A549 (cell line): ENCODE measurements around the gene WBP2. TPM values are rescaled to one million over a fixed set of nuclear protein-coding genes. Genes with fewer than 3 reads are reported as not detected.

ENCODE experiments used
- ATAC-seq, 2 experiments: fragments of 200-7000 bp in 1 of 2; fragments of >200 bp in 1 of 2; cut with Nextera tagmentation in 1 of 2; cut with Tn5 transposase in 1 of 2; 3 replicates each; pipeline versions ENCODE4 v1.8.0 to v1.9.1; 2018 to 2020; ENCODE audit warnings: mild to moderate bottlenecking in 1 of 2, moderate library complexity in 1 of 2
- CTCF ChIA-PET: fragments of 300-600 bp; sonication (Branson Sonifier 250); formaldehyde crosslinking; extraction: SDS; loops from one replicate; lab custom pipeline; 2021; ENCODE audit warnings: antibody characterized with exemption, inconsistent platforms; lab: Yijun Ruan, JAX
- POLR2A ChIA-PET: fragments of 350-600 bp; formaldehyde crosslinking; extraction: SDS; loops from one replicate; lab custom pipeline; 2021; ENCODE audit warnings: antibody characterized with exemption, inconsistent platforms; lab: Yijun Ruan, JAX
- DNase-seq, 2 experiments: peaks; one replicate each; pipeline versions ENCODE4 v3.0.0 to v3.0.0-alpha.2; 2011 to 2016; ENCODE audit warnings: low read depth in 1 of 2, low spot score in 1 of 2
- FAIRE-seq: peaks from 2 replicates; lab custom pipeline; 2011; peaks lifted over from hg19 to GRCh38; lab: Jason Lieb, UNC
- H3K27ac ChIP-seq, 2 experiments: fragments of >200 bp; sonication (Bioruptor Twin); formaldehyde crosslinking; 3 replicates each; pipeline ENCODE4 v1.5.1; 2016 to 2017
- H3K4me1 ChIP-seq: fragments of >200 bp; sonication (Bioruptor Twin); formaldehyde crosslinking; 3 replicates; pipeline ENCODE4 v1.6.1; 2016
- H3K4me2 ChIP-seq: fragments of >200 bp; sonication (Bioruptor Twin); formaldehyde crosslinking; 3 replicates; pipeline ENCODE4 v1.6.1; 2016
- H3K4me3 ChIP-seq: fragments of >200 bp; sonication (Bioruptor Twin); formaldehyde crosslinking; 3 replicates; pipeline ENCODE4 v1.5.1; 2016
- H3K9me3 ChIP-seq: fragments of >200 bp; sonication (Bioruptor Twin); formaldehyde crosslinking; 3 replicates; pipeline ENCODE4 v1.6.1; 2016
- CBX8 ChIP-seq: fragments of 200-600 bp; sonication (generic); IDR thresholded peaks from 2 replicates; pipeline ENCODE4 v1.6.1; 2016
- CTCF ChIP-seq: fragments of >200 bp; sonication (Bioruptor Twin); formaldehyde crosslinking; IDR thresholded peaks from 3 replicates; pipeline ENCODE4 v1.5.1; 2016
- FOSL2 ChIP-seq, 2 experiments: fragments of 450-650 bp in 1 of 2; fragments of >200 bp in 1 of 2; sonication (Bioruptor Twin) in 1 of 2; formaldehyde crosslinking; IDR thresholded peaks; 2 replicates each; pipeline versions ENCODE4 v1.5.0 to v1.6.1; 2016 to 2020; ENCODE audit warnings: mild to moderate bottlenecking in 1 of 2, moderate library complexity in 1 of 2
- FOXS1 ChIP-seq: fragments of 250-450 bp; sonication (Bioruptor Pico); IDR thresholded peaks from 2 replicates; pipeline ENCODE4 v1.5.0; 2020; ENCODE audit warnings: mild to moderate bottlenecking, moderate library complexity
- HES2 ChIP-seq: fragments of >200 bp; sonication (Bioruptor Twin); formaldehyde crosslinking; IDR thresholded peaks from 2 replicates; pipeline ENCODE4 v1.6.1; 2016
- HEYL ChIP-seq: fragments of 250-450 bp; sonication (Bioruptor Pico); IDR thresholded peaks from 2 replicates; pipeline ENCODE4 v1.8.0; 2021; ENCODE audit warnings: mild to moderate bottlenecking, moderate library complexity
- KDM5A ChIP-seq: fragments of 200-600 bp; sonication (generic); IDR thresholded peaks from 2 replicates; pipeline ENCODE4 v1.6.1; 2016; ENCODE audit warnings: antibody characterized with exemption, mild to moderate bottlenecking
- PBX3 ChIP-seq: IDR thresholded peaks from 2 replicates; pipeline ENCODE4 v1.6.1; 2012
- POLR2AphosphoS2 ChIP-seq: conservative IDR thresholded peaks from 2 replicates; pipeline ENCODE4 v1.6.1; 2012; ENCODE audit warnings: low read length, improper control_type of control experiment, inconsistent platforms
- WGBS: methylation state at CpG from one replicate; pipeline ENCODE4 v1.1.6; 2017; ENCODE audit errors: missing lambda C conversion rate; 5-methylcytosine and 5-hydroxymethylcytosine counted together
- polyA plus RNA-seq, 4 experiments: library from polyadenylated mRNA; depleted of rRNA in 3 of 4; stranded (reverse); fragments of >200 nt; fragmentation: RNase III in 1 of 4; extraction: RNeasy Plus Mini Kit Qiagen cat#74134 plus additional on column Dnase treatment in 1 of 4; gene quantifications; 2 replicates in 3 of 4; 3 replicates in 1 of 4; pipeline ENCODE4 v1.2.3, GENCODE V29; 2011 to 2017
- TF ChIP-seq, protein P1 (sequence below): fragments of 200-600 bp; sonication (generic); IDR thresholded peaks from 2 replicates; pipeline ENCODE4 v1.6.1; 2016; ENCODE audit warnings: antibody characterized with exemption, mild to moderate bottlenecking, moderate library complexity

Gene WBP2
- polyA plus RNA-seq, 2 of the 4 experiments (the other 2 are of a cell fraction), result 39.7 to 131 TPM

DNA sequence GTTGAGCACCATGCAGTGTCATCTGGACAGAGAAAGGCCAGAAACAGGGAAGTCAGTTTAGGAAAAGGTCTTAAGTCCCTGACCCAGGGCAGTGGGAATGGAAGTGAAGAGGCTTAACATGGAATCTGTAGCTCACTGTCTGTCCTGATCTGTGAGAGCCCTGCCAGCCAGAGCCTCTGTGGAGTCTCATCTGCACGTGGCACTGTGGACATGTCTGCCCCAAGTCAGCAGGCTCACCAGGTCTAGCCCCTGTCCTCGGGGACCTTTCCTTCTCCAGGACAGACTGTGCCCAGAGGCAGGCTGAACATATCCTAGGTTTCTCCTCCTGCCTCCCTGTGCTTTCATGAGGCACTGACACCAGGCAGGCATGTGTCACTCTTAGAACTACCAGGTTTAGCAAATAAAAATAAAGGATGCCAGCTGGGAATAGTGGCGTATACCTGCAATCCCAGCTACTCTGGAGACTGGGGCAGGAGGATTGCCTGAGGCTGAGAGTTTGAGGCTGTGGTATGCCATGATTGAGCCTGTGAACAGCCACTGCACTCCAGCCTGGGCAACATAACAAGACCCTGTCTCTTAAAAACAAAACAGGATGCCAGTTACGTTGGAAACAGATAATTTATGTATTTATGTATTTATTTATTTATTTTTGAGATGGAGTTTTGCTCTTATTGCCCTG is 48.2 kb downstream of the WBP2 start (continued):
- TF ChIP-seq, protein P1, sequence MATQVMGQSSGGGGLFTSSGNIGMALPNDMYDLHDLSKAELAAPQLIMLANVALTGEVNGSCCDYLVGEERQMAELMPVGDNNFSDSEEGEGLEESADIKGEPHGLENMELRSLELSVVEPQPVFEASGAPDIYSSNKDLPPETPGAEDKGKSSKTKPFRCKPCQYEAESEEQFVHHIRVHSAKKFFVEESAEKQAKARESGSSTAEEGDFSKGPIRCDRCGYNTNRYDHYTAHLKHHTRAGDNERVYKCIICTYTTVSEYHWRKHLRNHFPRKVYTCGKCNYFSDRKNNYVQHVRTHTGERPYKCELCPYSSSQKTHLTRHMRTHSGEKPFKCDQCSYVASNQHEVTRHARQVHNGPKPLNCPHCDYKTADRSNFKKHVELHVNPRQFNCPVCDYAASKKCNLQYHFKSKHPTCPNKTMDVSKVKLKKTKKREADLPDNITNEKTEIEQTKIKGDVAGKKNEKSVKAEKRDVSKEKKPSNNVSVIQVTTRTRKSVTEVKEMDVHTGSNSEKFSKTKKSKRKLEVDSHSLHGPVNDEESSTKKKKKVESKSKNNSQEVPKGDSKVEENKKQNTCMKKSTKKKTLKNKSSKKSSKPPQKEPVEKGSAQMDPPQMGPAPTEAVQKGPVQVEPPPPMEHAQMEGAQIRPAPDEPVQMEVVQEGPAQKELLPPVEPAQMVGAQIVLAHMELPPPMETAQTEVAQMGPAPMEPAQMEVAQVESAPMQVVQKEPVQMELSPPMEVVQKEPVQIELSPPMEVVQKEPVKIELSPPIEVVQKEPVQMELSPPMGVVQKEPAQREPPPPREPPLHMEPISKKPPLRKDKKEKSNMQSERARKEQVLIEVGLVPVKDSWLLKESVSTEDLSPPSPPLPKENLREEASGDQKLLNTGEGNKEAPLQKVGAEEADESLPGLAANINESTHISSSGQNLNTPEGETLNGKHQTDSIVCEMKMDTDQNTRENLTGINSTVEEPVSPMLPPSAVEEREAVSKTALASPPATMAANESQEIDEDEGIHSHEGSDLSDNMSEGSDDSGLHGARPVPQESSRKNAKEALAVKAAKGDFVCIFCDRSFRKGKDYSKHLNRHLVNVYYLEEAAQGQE, result no peak
- no peak for TF ChIP-seq CBX8
- TF ChIP-seq PBX3, result no peak

DNA sequence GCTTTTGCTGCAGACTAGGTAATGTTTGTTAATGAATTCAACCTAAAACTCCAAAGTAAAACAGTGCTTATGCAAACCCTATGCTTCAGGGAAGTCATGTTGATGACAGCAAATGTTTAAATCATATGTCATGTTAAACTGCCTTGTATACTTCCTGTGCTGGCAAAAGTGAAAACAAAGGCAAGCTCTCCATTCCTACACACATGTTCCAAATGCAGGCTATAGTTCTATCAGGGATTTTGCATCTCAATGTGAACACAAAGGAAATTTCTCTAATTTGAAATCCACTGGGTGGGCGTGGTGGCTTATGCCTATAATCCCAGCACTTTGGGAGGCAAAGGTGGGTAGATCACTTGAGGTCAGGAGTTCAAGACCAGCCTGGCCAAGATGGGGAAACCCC is 51.3 kb downstream of the WBP2 start:
- no peak for FAIRE-seq
- POLR2A ChIA-PET, result interaction anchor here (2.1 to 2.6 kb wide), 2 partner anchors 19 to 24 kb away, joined by 5 to 10 read pairs; partner anchors contain the start of gene UNK

GRCh38 chr17:75799402-75799801 is 55.7 kb downstream of the WBP2 start:
- no peak overlapping the region for H3K4me3 ChIP-seq
- H3K4me1 ChIP-seq, result no peaks in the 10 kb centered on the region
- WGBS, result 88% methylated on average over 4 of the region's 4 CpGs
- ATAC-seq (peak; percentile 24 to 37; a peak in 4 of 6 replicates), DNase-seq (no peak), FAIRE-seq (no peak)
- POLR2A ChIA-PET, result interaction anchor here (0.5 to 3.0 kb wide), 4 partner anchors 19 to 992 kb away, joined by 3 to 16 read pairs (median 6); no protein-coding TSS in a partner anchor
- H3K9me3 ChIP-seq, result no peaks in the 10 kb centered on the region
- TF ChIP-seq HEYL (CRISPR knock-in tag), result no peak
- CTCF ChIA-PET, result interaction anchor here (0.6 to 11.8 kb wide), 17 partner anchors 9 to 97 kb away, joined by 3 to 72 read pairs (median 4); partner anchors contain the start of genes GALK1, TRIM65 and UNK
- H3K4me2 ChIP-seq, result no peak overlapping the region
- no peak overlapping the region for H3K27ac ChIP-seq

More for the DNA sequence above, 51.3 kb downstream of the WBP2 start:
- H3K27ac ChIP-seq, result no peak overlapping the region
- DNase-seq, result no peak
- no peak overlapping the region for H3K4me3 ChIP-seq
- TF ChIP-seq FOSL2 (IDR thresholded peaks at IDR 0.05) (no peak), FOSL2 (CRISPR knock-in tag; IDR thresholded peaks at IDR 0.05) (no peak), CTCF (no peak), FOXS1 (CRISPR knock-in tag) (no peak), KDM5A (no peak), POLR2AphosphoS2 (no peak), HES2 (no peak)
- no peaks in the 10 kb centered on the region for H3K9me3 ChIP-seq
- no peak overlapping the region for H3K4me2 ChIP-seq
- WGBS, result 89% methylated on average over 1 of the region's 1 CpG
- no peaks in the 10 kb centered on the region for H3K4me1 ChIP-seq
- ATAC-seq, result no peak
- CTCF ChIA-PET, result interaction anchor here (0.9 to 11.8 kb wide), 10 partner anchors 9 to 171 kb away, joined by 3 to 72 read pairs (median 7); partner anchors contain the start of genes GALK1, SMIM5 and UNK
